H9 (cell line): ENCODE data around the gene SEMA4C. TPM values are rescaled to one million over a fixed set of nuclear protein-coding genes. Genes with fewer than 3 reads are reported as not detected.

Experiments
- DNase-seq: peaks from one replicate; pipeline ENCODE4 v3.0.0-alpha.2; 2017
- H2AFZ ChIP-seq: one replicate; pipeline ENCODE4 v1.6.1; 2013; ENCODE audit warnings: mild to moderate bottlenecking, low read length, control low read depth, moderate library complexity
- H2AK5ac ChIP-seq: 2 replicates; pipeline ENCODE4 v1.6.1; 2013; ENCODE audit warnings: low read length, control low read depth, mixed read lengths; ENCODE audit not compliant: insufficient read length
- H2BK120ac ChIP-seq: one replicate; pipeline ENCODE4 v1.6.1; 2013; ENCODE audit warnings: low read depth, mild to moderate bottlenecking, low read length, control low read depth, inconsistent platforms; ENCODE audit not compliant: poor library complexity, severe bottlenecking
- H2BK12ac ChIP-seq: 2 replicates; pipeline ENCODE4 v1.6.1; 2013; ENCODE audit warnings: low read length, control low read depth, mixed read lengths, low read depth; ENCODE audit not compliant: insufficient read length
- H2BK15ac ChIP-seq: 2 replicates; pipeline ENCODE4 v1.6.1; 2013; ENCODE audit warnings: low read depth, low read length, control low read depth
- H2BK20ac ChIP-seq: one replicate; pipeline ENCODE4 v1.6.1; 2013; ENCODE audit warnings: low read depth, mild to moderate bottlenecking, low read length, control low read depth, inconsistent platforms; ENCODE audit not compliant: poor library complexity, severe bottlenecking
- H2BK5ac ChIP-seq: 2 replicates; pipeline ENCODE4 v1.6.1; 2013; ENCODE audit warnings: low read length, control low read depth, mixed read lengths; ENCODE audit not compliant: insufficient read length
- H3K14ac ChIP-seq: 2 replicates; pipeline ENCODE4 v1.6.1; 2013; ENCODE audit warnings: low read length, control low read depth; ENCODE audit not compliant: insufficient read depth
- H3K18ac ChIP-seq: 2 replicates; pipeline ENCODE4 v1.6.1; 2013; ENCODE audit warnings: low read depth, mild to moderate bottlenecking, mixed read lengths, low read length, control low read depth; ENCODE audit not compliant: insufficient read length
- H3K23ac ChIP-seq: 2 replicates; pipeline ENCODE4 v1.6.1; 2013; ENCODE audit warnings: low read length, control low read depth, mixed read lengths, low read depth; ENCODE audit not compliant: insufficient read length
- H3K23me2 ChIP-seq: 2 replicates; pipeline ENCODE4 v1.6.1; 2013; ENCODE audit warnings: low read depth, mild to moderate bottlenecking, mixed read lengths, low read length, control low read depth; ENCODE audit not compliant: insufficient read length, poor library complexity, severe bottlenecking
- H3K27ac ChIP-seq: 2 replicates; pipeline ENCODE4 v1.5.1; 2013; ENCODE audit warnings: low read length, control low read depth, mixed read lengths, low read depth; ENCODE audit not compliant: insufficient read length
- H3K27me3 ChIP-seq: 2 replicates; pipeline ENCODE4 v1.6.1; 2013; ENCODE audit warnings: low read length, control low read depth, inconsistent platforms; ENCODE audit not compliant: insufficient read depth
- H3K4ac ChIP-seq: 2 replicates; pipeline ENCODE4 v1.6.1; 2013; ENCODE audit warnings: low read depth, mild to moderate bottlenecking, control low read depth, inconsistent platforms, low read length, moderate library complexity
- H3K4me1 ChIP-seq: 2 replicates; pipeline ENCODE4 v1.6.1; 2013; ENCODE audit warnings: low read length, control low read depth, inconsistent platforms; ENCODE audit not compliant: insufficient read depth
- H3K4me2 ChIP-seq: 2 replicates; pipeline ENCODE4 v1.6.1; 2013; ENCODE audit warnings: low read length, control low read depth, mixed read lengths; ENCODE audit not compliant: insufficient read length, insufficient read depth
- H3K56ac ChIP-seq: 2 replicates; pipeline ENCODE4 v1.6.1; 2013; ENCODE audit warnings: low read depth, mild to moderate bottlenecking, mixed read lengths, low read length, control low read depth; ENCODE audit not compliant: insufficient read length
- H3K79me1 ChIP-seq: 2 replicates; pipeline ENCODE4 v1.6.1; 2013; ENCODE audit warnings: low read depth, mild to moderate bottlenecking, moderate library complexity, low read length, control low read depth, inconsistent platforms; ENCODE audit not compliant: insufficient read depth, poor library complexity, severe bottlenecking
- H3K79me2 ChIP-seq: 2 replicates; pipeline ENCODE4 v1.6.1; 2013; ENCODE audit warnings: low read length, control low read depth, inconsistent platforms; ENCODE audit not compliant: insufficient read depth
- H3K9ac ChIP-seq: 2 replicates; pipeline ENCODE4 v1.6.1; 2013; ENCODE audit warnings: low read length, control low read depth, mixed read lengths; ENCODE audit not compliant: insufficient read length; ENCODE audit errors: extremely low read depth
- H3K9me3 ChIP-seq: one replicate; pipeline ENCODE4 v1.6.1; 2013; ENCODE audit warnings: low read depth, low read length, inconsistent platforms; ENCODE audit not compliant: control insufficient read depth
- H3T11ph ChIP-seq: one replicate; pipeline ENCODE4 v1.6.1; 2013; ENCODE audit warnings: mild to moderate bottlenecking, low read length, control low read depth, inconsistent platforms
- H4K20me1 ChIP-seq: one replicate; pipeline ENCODE4 v1.6.1; 2013; ENCODE audit not compliant: control insufficient read depth, insufficient read length, insufficient read depth
- H4K5ac ChIP-seq: 2 replicates; pipeline ENCODE4 v1.6.1; 2013; ENCODE audit warnings: low read depth, mild to moderate bottlenecking, mixed read lengths, low read length, control low read depth; ENCODE audit not compliant: insufficient read length
- H4K8ac ChIP-seq: replicated peaks from 2 replicates; pipeline ENCODE4 v1.6.1; 2013; ENCODE audit warnings: low read length, control low read depth, mixed read lengths, low read depth; ENCODE audit not compliant: insufficient read length
- H4K91ac ChIP-seq: 2 replicates; pipeline ENCODE4 v1.6.1; 2013; ENCODE audit warnings: low read depth, mild to moderate bottlenecking, moderate library complexity, mixed read lengths, low read length, control low read depth; ENCODE audit not compliant: insufficient read length
- H3K27ac Mint-ChIP-seq, 3 experiments: 2 replicates in 2 of 3; 3 replicates in 1 of 3; pipeline ENCODE4 v1.8.0; 2020 to 2021; ENCODE audit warnings: mixed read lengths in 3 of 3, mild to moderate bottlenecking in 1 of 3, moderate library complexity in 1 of 3
- H3K27me3 Mint-ChIP-seq: 2 replicates; pipeline ENCODE4 v1.8.0; 2021; ENCODE audit warnings: low read depth, mild to moderate bottlenecking, moderate library complexity, mixed read lengths
- H3K36me3 Mint-ChIP-seq, 3 experiments: 2 replicates in 2 of 3; 3 replicates in 1 of 3; pipeline ENCODE4 v1.8.0; 2020 to 2021; ENCODE audit warnings: low read depth in 3 of 3, mixed read lengths in 3 of 3; ENCODE audit not compliant: insufficient read depth in 1 of 3
- H3K4me1 Mint-ChIP-seq, 2 experiments: 2 replicates each; pipeline ENCODE4 v1.8.0; 2020; ENCODE audit warnings: mixed read lengths in 2 of 2
- H3K4me3 Mint-ChIP-seq, 2 experiments: 2 replicates in 1 of 2; 3 replicates in 1 of 2; pipeline ENCODE4 v1.8.0; 2020 to 2021; ENCODE audit warnings: mild to moderate bottlenecking in 2 of 2, mixed read lengths in 2 of 2, moderate library complexity in 1 of 2
- H3K9me3 Mint-ChIP-seq, 2 experiments: 2 replicates in 1 of 2; 3 replicates in 1 of 2; pipeline ENCODE4 v1.8.0; 2020; ENCODE audit warnings: mild to moderate bottlenecking in 2 of 2, mixed read lengths in 2 of 2, moderate library complexity in 1 of 2
- WGBS: extraction: QIAGEN DNeasy Blood & Tissue Kit; methylation state at CpG from one replicate; pipeline ENCODE4 v1.1.7; 2013; ENCODE audit warnings: missing lambda C conversion rate, low lambda C conversion rate, mixed read lengths; ENCODE audit not compliant: insufficient read length; ENCODE audit errors: extremely low coverage; 5-methylcytosine and 5-hydroxymethylcytosine counted together
- total RNA-seq: library from RNA; stranded (reverse); gene quantifications from 2 replicates; pipeline ENCODE4 v1.2.1, GENCODE V29; 2021
- TF ChIP-seq, protein P1 (sequence below): fragments of 200-600 bp; sonication (generic); conservative IDR thresholded peaks from 3 replicates; pipeline ENCODE4 v1.8.0; 2021; ENCODE audit warnings: antibody characterized with exemption, mild to moderate bottlenecking

Gene SEMA4C
- total RNA-seq, 1 experiment from 2014 or later, result 81.6 TPM

GRCh38 chr2:96837575-96837974 is 32.3 kb downstream of the SEMA4C start:
- TF ChIP-seq, protein P1, sequence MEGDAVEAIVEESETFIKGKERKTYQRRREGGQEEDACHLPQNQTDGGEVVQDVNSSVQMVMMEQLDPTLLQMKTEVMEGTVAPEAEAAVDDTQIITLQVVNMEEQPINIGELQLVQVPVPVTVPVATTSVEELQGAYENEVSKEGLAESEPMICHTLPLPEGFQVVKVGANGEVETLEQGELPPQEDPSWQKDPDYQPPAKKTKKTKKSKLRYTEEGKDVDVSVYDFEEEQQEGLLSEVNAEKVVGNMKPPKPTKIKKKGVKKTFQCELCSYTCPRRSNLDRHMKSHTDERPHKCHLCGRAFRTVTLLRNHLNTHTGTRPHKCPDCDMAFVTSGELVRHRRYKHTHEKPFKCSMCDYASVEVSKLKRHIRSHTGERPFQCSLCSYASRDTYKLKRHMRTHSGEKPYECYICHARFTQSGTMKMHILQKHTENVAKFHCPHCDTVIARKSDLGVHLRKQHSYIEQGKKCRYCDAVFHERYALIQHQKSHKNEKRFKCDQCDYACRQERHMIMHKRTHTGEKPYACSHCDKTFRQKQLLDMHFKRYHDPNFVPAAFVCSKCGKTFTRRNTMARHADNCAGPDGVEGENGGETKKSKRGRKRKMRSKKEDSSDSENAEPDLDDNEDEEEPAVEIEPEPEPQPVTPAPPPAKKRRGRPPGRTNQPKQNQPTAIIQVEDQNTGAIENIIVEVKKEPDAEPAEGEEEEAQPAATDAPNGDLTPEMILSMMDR, result no peak
- H3K79me2 ChIP-seq, result no peaks in the 10 kb centered on the region
- no peaks in the 10 kb centered on the region for H4K20me1 ChIP-seq
- Mint-ChIP-seq H3K9me3 (no peaks in the 10 kb centered on the region), H3K27me3 (no peaks in the 10 kb centered on the region; the same call in none of the 2 replicates), H3K27ac (0 out of 7 replicates have a peak overlapping the region, but pooled peaks of 1 of the 3 experiments have one; percentile 27), H3K4me1 (peaks cover 11 to 16% of the 10 kb centered on the region in 2 experiments), H3K36me3 (peaks cover 14 to 38% (median 25%) of the 10 kb centered on the region in 3 experiments), H3K4me3 (no peak overlapping the region)
- H4K91ac ChIP-seq, result no peak overlapping the region
- H4K5ac ChIP-seq, result no peak overlapping the region
- no peak overlapping the region for H3K23ac ChIP-seq
- no peak overlapping the region for H2AK5ac ChIP-seq
- H3T11ph ChIP-seq, result no peak overlapping the region
- no peak overlapping the region for H3K4me2 ChIP-seq
- H3K14ac ChIP-seq, result no peak overlapping the region; the same call in 1 of the 2 replicates
- no peak overlapping the region for H3K56ac ChIP-seq
- no peak overlapping the region for H2BK120ac ChIP-seq
- no peaks in the 10 kb centered on the region for H3K23me2 ChIP-seq
- no peak overlapping the region for H2BK5ac ChIP-seq
- WGBS, result no CpG with 5 or more reads among the region's 9 CpGs
- no peak overlapping the region for H2BK12ac ChIP-seq
- no peaks in the 10 kb centered on the region for H3K27me3 ChIP-seq
- H4K8ac ChIP-seq, result no peak overlapping the region
- no peak overlapping the region for H2BK20ac ChIP-seq
- H3K27ac ChIP-seq, result no peak overlapping the region
- no peak overlapping the region for H2AFZ ChIP-seq
- no peak overlapping the region for H2BK15ac ChIP-seq
- H3K18ac ChIP-seq, result no peak overlapping the region
- no peak for DNase-seq
- no peaks in the 10 kb centered on the region for H3K4me1 ChIP-seq
- no peaks in the 10 kb centered on the region for H3K79me1 ChIP-seq
- no peak overlapping the region for H3K9ac ChIP-seq
- H3K4ac ChIP-seq, result no peak overlapping the region
- H3K9me3 ChIP-seq, result no peaks in the 10 kb centered on the region
